NCI-H2227 treated with DMSO at 0.1 percent for 48 hours (cell line): ENCODE results near the gene MEX3D.

ENCODE experiments used
- DNase-seq: peaks from one replicate; lab custom pipeline; 2025; lab: John Stamatoyannopoulos, UW

MEX3D gene

DNA sequence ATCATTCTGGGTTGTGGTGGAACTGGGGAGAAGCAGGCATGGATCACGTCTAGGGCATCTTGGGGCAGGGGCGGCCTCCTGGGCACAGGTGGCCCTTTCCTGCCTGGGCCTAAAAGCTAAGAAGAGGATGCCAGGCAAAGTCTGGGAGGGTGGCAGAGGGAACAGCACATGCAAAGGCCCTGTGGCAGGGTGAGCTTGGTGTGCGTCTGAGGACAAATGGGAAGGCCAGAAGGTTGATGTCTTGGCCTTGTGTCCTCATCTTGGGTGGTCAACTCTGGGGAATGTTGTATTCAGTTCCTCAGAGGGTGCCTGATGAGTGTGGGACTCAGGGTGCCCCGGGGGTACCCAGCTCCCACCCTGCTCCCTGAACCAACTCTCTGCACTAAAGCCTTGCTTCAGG is 49.7 kb downstream of the MEX3D start:
- DNase-seq, result no peak

DNA sequence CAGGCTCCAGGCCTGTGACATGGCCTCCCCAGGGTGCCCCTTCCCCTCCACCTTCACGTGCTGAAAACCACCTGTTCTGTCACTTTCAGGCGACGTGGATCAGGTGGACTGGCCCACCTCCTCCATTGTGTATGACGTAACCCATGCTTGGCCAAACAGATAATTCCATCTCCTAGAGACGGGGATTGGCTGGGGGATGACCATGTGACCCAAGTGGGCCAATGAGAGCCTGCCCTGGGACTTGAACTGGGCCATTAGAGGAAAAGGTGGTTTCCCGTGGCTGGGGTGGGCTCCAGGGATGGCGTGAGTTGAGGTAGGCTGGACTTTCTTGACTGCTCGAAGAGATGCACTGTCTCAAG is 51.8 kb downstream of the MEX3D start:
- DNase-seq, result no peak

DNA sequence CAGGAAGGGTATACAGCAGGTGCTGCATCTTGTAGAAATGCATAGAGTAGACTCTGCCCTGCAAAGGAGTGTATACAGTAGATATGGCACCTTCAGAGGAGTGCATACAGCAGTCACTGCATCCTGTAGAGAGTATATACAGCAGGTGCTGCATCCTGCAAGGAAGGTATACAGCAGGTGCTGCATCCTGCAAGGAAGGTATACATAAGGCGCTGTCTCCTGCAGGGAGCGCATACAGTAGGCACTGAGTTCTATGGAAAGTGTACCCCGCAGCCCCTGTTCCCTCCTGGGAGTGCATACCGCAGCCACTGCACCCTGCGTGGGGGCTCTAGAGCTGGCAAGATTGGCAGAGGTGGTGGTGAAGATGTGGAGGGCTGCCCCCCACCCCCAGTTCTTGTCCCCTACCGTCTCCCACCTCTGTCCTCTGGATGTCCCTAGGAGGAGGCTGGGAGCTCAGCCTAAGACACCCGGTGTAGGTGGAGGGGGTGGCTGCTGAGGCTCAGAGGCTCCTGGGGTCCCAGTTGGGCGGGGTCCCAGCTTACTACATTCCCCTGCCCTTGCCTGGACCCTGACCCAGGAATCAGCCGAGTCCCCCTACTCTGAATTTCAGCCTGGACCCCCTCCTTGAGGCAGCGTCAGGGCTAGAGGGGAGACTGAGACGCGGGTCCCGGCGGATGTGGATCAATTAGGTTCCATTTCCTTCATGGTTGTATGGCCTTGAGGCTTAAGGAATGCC is 53.0 kb downstream of the MEX3D start:
- no peak for DNase-seq

- no peak for DNase-seq
These were observed 53.8 kb downstream of the MEX3D start for GRCh38 chr19:1514295-1514661.

DNA sequence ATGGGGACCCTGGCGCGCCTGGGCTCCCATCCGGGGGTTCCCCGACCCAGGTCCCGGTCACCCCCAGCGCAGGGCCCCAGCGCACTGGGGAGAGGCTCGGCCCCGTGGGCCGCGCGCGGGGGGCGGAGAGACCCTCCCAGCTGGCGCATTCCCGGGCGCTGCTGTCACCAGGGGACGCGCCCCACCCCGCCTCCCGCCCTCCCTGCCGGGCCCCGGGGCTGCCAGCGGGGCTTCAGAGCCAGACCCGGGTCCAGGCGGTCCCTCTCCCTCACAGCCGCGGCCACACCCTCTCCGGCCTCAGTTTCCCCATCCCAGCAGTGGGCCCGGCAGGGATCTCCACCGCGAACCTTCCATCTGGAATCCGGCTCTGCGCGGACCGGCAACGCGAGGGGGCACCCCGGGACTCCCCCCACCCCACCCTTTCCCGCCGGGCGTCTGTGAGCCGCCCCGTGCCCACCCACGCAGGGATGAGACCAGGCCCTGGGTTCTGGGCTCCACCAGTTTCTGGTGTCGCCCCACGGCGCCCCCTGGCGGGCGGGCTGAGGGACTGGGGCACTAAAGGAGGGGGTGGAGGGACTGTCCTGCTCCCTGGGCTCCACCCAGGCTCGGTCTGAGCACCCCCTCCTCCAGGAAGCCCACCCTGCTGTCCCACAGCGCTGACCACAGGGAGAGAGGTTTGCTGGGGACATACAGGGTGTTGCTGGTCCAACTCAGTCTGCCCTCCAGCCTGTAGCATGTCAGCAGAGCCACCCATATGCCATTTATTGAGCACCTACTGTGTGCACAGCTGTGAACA is 54.4 kb downstream of the MEX3D start:
- DNase-seq, result no peak

- no peak for DNase-seq
These were observed 55.2 kb downstream of the MEX3D start, which contains the start of gene ADAMTSL5 for GRCh38 chr19:1512671-1513498. Gene ADAMTSL5, minus strand, starts transcription at chr19:1513019. Its CDS starts 2,076 bp downstream, at chr19:1510943.

DNA sequence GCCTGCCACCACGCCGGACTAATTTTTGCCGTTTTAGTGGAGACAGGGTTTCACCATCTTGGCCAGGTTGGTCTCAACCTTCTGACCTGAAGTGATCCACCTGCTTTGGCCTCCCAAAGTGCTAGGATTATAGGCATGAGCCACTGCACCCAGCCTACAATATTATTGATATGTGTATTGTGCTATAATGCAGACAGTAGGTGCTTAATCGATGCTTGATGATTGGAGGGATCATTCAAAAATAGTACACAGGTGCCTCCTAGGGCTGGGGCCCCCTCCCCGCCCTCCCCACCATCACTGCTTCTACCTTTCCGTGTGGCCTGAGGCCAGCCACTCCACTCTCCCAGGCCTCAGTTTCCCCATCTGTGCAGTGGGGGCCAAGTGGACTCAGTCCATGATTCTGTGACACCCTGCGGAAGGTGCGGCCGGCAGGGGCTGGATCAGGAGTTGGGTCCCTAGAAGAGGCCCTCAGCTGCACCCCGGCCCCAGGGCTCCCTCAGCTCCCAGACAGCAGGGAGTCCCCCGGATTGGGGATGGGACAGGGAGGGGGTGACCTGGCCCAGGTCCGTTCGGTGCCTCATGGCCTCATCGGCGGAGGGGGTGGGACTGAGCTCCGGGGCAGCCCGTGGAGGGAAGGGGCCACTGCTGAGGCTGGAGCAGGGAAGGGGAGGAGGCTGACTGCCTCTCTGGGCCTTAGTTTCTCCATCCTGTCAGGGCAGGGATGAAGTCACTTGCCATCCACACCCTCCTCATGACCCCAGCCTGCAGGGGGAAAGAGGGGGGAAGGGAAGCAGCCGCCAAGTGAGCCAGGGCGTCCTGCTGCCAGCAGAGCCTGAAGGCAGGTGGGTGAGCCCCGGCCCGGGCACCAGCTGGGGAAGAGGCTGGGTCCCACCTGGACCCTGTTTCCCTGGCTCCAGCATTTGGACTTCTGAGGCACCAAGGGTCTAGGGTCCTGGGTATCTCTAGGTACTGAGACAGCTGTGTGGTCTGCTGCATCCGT is 56.5 kb downstream of the MEX3D start:
- no peak for DNase-seq

GRCh38 chr19:1510807-1511206 is 57.3 kb downstream of the MEX3D start:
- no peak for DNase-seq

GRCh38 chr19:1510442-1510806 is 57.7 kb downstream of the MEX3D start:
- DNase-seq, result no peak

DNA sequence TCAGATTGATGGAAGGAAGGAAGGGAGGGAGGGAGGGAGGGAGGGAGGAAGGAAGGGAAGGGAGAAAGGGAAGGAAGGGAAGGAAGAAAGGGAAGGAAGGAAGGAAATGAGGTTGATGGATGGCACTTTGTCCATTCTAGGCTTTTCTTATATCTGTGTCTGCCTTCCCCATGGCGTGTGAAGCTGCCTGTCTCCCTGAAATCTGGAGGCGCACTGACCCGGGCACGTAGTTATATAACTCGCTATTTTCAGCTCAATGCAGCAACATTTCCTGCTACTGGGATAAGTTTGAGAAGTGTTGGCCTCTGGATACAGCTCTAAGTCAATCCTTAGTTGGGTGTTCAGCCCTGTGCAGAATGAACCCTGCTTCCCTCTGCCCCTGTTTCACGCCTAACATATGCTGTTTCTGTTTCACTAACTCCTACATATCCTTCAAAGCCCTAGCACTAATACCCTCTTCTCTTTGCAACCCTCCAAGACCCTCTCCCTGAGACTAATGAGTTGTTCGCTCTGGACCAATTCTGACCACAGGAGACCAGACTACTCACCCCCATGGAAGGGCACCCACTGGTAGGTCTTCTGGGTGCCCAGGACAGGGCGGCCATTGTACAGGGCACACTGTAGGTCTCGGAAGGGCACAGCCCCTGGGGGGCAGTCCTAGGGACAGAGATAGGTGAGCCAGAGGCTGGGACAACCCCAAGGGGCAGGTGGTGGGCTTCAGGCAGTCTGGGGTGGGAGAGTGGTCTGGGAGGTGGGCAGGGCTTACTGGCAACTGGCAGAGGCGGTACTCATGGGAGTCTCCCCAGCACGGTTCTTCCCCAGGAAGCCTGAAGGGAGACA is 58.3 kb downstream of the MEX3D start:
- DNase-seq, result no peak

DNA sequence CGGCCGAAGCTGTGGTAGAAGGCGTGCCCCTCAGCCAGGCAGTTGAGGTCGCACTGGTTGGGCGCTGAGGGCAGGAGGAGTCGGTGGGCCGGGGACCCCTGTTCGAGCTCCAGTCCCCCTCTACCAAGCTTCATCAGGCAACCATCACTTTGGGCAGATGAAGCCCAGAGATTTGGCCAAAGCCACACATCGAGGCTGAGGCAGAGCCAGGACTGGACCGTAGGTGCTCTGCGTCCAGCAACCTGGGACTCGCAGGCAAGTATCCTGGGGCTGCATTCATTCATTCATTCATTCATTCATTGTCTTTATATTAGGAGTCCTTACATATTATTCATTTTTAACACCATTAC is 59.6 kb downstream of the MEX3D start:
- DNase-seq, result no peak

DNA sequence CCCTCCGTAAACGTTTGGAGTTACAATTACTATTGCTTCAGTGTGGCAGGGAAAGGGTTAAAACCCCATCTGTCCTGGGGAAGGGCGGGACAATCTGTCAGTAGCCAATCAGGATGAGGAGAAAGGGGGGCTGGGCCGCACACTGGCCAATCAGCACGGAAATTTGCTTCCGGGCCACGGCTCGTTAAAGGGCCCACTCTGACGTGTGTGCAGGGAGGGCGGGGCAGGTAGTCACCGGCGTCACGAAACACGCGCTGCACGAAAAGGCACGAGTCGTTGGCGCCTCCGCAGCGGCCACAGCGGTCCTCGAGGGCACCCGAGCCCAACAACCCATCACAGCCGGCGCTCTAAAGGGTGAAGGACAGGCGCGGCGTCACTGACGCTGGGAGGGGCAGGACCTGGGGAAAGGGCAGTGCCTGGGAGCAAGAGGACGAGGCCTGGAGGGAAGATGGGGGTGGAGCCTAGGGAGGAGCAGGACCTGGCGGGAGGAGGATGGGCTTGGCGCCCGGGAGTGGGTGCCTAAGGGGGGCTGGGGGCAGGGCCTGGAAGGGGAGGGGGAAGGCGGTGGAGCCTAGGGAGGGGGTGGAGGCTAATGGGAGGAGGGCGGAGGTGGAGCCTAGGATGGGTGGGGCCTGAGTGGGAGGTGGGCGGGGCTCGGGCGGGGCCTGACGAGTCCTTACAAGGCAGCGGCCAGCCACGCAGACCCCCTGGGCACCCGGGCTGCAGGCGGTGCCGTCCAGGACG is 60.2 kb downstream of the MEX3D start:
- DNase-seq, result peak; percentile 78

- no peak for DNase-seq
These were observed 60.9 kb downstream of the MEX3D start for GRCh38 chr19:1507192-1507660.

- no peak for DNase-seq
These were observed 61.9 kb downstream of the MEX3D start for GRCh38 chr19:1505991-1506881.

GRCh38 chr19:1505012-1505411 is 63.1 kb downstream of the MEX3D start:
- no peak for DNase-seq
